DMS153 treated with DMSO at 0.1 percent for 48 hours (cell line): ENCODE data around the gene ELP1.

ENCODE experiments used
- DNase-seq: peaks from one replicate; lab custom pipeline; 2025; ENCODE audit not compliant: unreplicated experiment; lab: John Stamatoyannopoulos, UW

The ELP1 gene

GRCh38 chr9:108885643-108886348 lies 48.1 kb downstream of the ELP1 start:
- peak; percentile 95 for DNase-seq

- DNase-seq, result no peak
Measured at GRCh38 chr9:108884701-108885100, 49.2 kb downstream of the ELP1 start.

- DNase-seq, result no peak
Measured at GRCh38 chr9:108883085-108883484, 50.8 kb downstream of the ELP1 start.

- DNase-seq, result no peak
Measured at GRCh38 chr9:108882052-108882888, 51.7 kb downstream of the ELP1 start.

GRCh38 chr9:108880738-108881316 lies 53.1 kb downstream of the ELP1 start:
- DNase-seq, result no peak

- no peak for DNase-seq
Measured at GRCh38 chr9:108877524-108877923, 56.4 kb downstream of the ELP1 start.

GRCh38 chr9:108876425-108876824 lies 57.5 kb downstream of the ELP1 start:
- no peak for DNase-seq

GRCh38 chr9:108874058-108874788 lies 59.7 kb downstream of the ELP1 start:
- no peak for DNase-seq

- no peak for DNase-seq
Measured at GRCh38 chr9:108869092-108869725, 64.7 kb downstream of the ELP1 start.

GRCh38 chr9:108867829-108868228 lies 66.1 kb downstream of the ELP1 start:
- DNase-seq, result no peak

- DNase-seq, result no peak
Measured at GRCh38 chr9:108867116-108867515, 66.8 kb downstream of the ELP1 start.

- no peak for DNase-seq
Measured at GRCh38 chr9:108866001-108866420, 67.9 kb downstream of the ELP1 start.

- no peak for DNase-seq
Measured at GRCh38 chr9:108865037-108865436, 68.9 kb downstream of the ELP1 start.

- no peak for DNase-seq
Measured at GRCh38 chr9:108864446-108864845, 69.5 kb downstream of the ELP1 start.

GRCh38 chr9:108863891-108864290 lies 70.0 kb downstream of the ELP1 start:
- no peak for DNase-seq

- no peak for DNase-seq
Measured at GRCh38 chr9:108861997-108862396, 71.9 kb downstream of the ELP1 start, which contains the start of gene ACTL7A. Gene ACTL7A, plus strand, starts transcription at chr9:108862266. Its CDS starts 57 bp downstream, at chr9:108862323.

- no peak for DNase-seq
Measured at GRCh38 chr9:108861464-108861863, 72.5 kb downstream of the ELP1 start.

- DNase-seq, result no peak
Measured at GRCh38 chr9:108860764-108861163, 73.2 kb downstream of the ELP1 start.

- DNase-seq, result no peak
Measured at GRCh38 chr9:108860354-108860753, 73.6 kb downstream of the ELP1 start.

GRCh38 chr9:108859459-108860114 lies 74.3 kb downstream of the ELP1 start:
- DNase-seq, result no peak
